ENCODE data around the gene DEFB131B. TPM values are rescaled to one million over a fixed set of nuclear protein-coding genes. Genes with fewer than 3 reads are reported as not detected.

DEFB131B gene
- total RNA-seq, 2 experiments from 2014 or later, result not detected

Other genes starting within 250 kb of the DEFB131B start
- gene DEFB108B, start 45.3 kb upstream of the DEFB131B start, total RNA-seq, result not detected
- gene XNDC1N, start 50.1 kb downstream of the DEFB131B start, total RNA-seq, result 10 to 100 TPM; 14.2 to 16.4 TPM
- 10 to 100 TPM; 15.4 to 16.8 TPM for gene RNF121, start 50.6 kb downstream of the DEFB131B start, total RNA-seq
- gene IL18BP, start 120.5 kb downstream of the DEFB131B start, total RNA-seq, result 1 to 10 TPM; 4.1 to 5.4 TPM
- 100 to 1,000 TPM; 189 to 194 TPM for gene NUMA1, start 202.1 kb downstream of the DEFB131B start, total RNA-seq
- 1 to 10 TPM; 6.8 to 8.3 TPM for gene LRRC51, start 202.4 kb downstream of the DEFB131B start, total RNA-seq
- 10 to 100 TPM; 39.1 to 41.8 TPM for gene LAMTOR1, start 224.8 kb downstream of the DEFB131B start, total RNA-seq
- not detected for gene TOMT, start 227.5 kb downstream of the DEFB131B start, total RNA-seq
- 10 to 100 TPM; 69.1 to 70.3 TPM for gene ANAPC15, start 234.2 kb downstream of the DEFB131B start, total RNA-seq

Measured in activated naive CD4-positive, alpha-beta T cell treated with anti-CD3 and anti-CD28 coated beads for 36 hours (primary cell).